Endometrial microvascular endothelial cells (primary cell): ENCODE data around the gene PAPOLA. TPM values are rescaled to one million over a fixed set of nuclear protein-coding genes. Genes with fewer than 3 reads are reported as not detected.
"Not testable (repeated sequence)": the region's sequence is repeated elsewhere in the genome, so short reads cannot be mapped to it uniquely, and the experiment has no call there.

Source experiments
- in situ Hi-C: cut with HindIII; loops from 2 replicates; pipeline ENCODE4 v1.10.0; 2017; ENCODE audit warnings: low sequenced_read_pairs, low pct_unique_long_range_greater_than_20kb; ENCODE audit errors: inconsistent ontology term
- total RNA-seq: library from RNA; depleted of rRNA; stranded (reverse); fragments of >200 nt; gene quantifications from one replicate; pipeline ENCODE4 v1.2.3, GENCODE V29; 2015; ENCODE audit errors: inconsistent ontology term

Gene PAPOLA
- total RNA-seq, 1 donor from 2014 or later: 92.6 TPM

- in situ Hi-C loops: no loop called here
These were observed 4.6 kb upstream of the PAPOLA start for GRCh38 chr14:96497586-96497985.

GRCh38 chr14:96501217-96501739 lies 904 bp upstream of the PAPOLA start:
- in situ Hi-C loops: no loop called here

GRCh38 chr14:96502621-96503305 lies 581 bp downstream of the PAPOLA start:
- in situ Hi-C loops: no loop called here

- in situ Hi-C loops: no loop called here
These were observed 1.1 kb downstream of the PAPOLA start for GRCh38 chr14:96503306-96503679.

GRCh38 chr14:96504353-96504752 lies 2.2 kb downstream of the PAPOLA start:
- in situ Hi-C loops: not testable (repeated sequence)

- in situ Hi-C loops: no loop called here
These were observed 5.5 kb downstream of the PAPOLA start for GRCh38 chr14:96507723-96508122.

- in situ Hi-C loops: no loop called here
These were observed 6.7 kb downstream of the PAPOLA start for GRCh38 chr14:96508900-96509299.

- in situ Hi-C loops: no loop called here
These were observed 7.4 kb downstream of the PAPOLA start for GRCh38 chr14:96509457-96510090.

GRCh38 chr14:96511146-96511545 lies 9.0 kb downstream of the PAPOLA start:
- in situ Hi-C loops: no loop called here

- in situ Hi-C loops: no loop called here
These were observed 9.5 kb downstream of the PAPOLA start for GRCh38 chr14:96511667-96512066.

- in situ Hi-C loops: no loop called here
These were observed 9.9 kb downstream of the PAPOLA start for GRCh38 chr14:96512122-96512521.

- in situ Hi-C loops: no loop called here
These were observed 10.6 kb downstream of the PAPOLA start for GRCh38 chr14:96512602-96513397.

- in situ Hi-C loops: no loop called here
These were observed 12.5 kb downstream of the PAPOLA start for GRCh38 chr14:96514694-96515093.

- in situ Hi-C loops: no loop called here
These were observed 13.5 kb downstream of the PAPOLA start for GRCh38 chr14:96515731-96516130.

GRCh38 chr14:96516351-96516750 lies 14.2 kb downstream of the PAPOLA start:
- in situ Hi-C loops: no loop called here

- in situ Hi-C loops: no loop called here
These were observed 17.8 kb downstream of the PAPOLA start for GRCh38 chr14:96519970-96520369.

- in situ Hi-C loops: no loop called here
These were observed 23.3 kb downstream of the PAPOLA start for GRCh38 chr14:96525452-96525851.

GRCh38 chr14:96532632-96533031 lies 30.4 kb downstream of the PAPOLA start:
- in situ Hi-C loops: no loop called here

GRCh38 chr14:96536807-96537206 lies 34.6 kb downstream of the PAPOLA start:
- in situ Hi-C loops: no loop called here
